Stomach (tissue), 9 donors: ENCODE results near the gene PGM5. TPM values are rescaled to one million over a fixed set of nuclear protein-coding genes. Genes with fewer than 3 reads are reported as not detected.

ENCODE experiments used
- DNase-seq, 2 donors: peaks; one replicate each; pipeline versions ENCODE4 v3.0.0 to v3.0.0-alpha.2; 2013 to 2019
- H3K27ac ChIP-seq, 5 donors: fragments of 200-600 bp in 4 of 5; sonication (generic) in 4 of 5; one replicate each; pipeline ENCODE4 v1.5.1; 2013 to 2019; ENCODE audit warnings: mild to moderate bottlenecking in 1 of 5, moderate library complexity in 1 of 5
- H3K27me3 ChIP-seq, 3 donors: fragments of 200-600 bp; sonication (generic); one replicate each; pipeline ENCODE4 v1.5.1; 2017 to 2019; ENCODE audit warnings: mixed run types in 1 of 3
- H3K36me3 ChIP-seq, 4 donors: fragments of 200-600 bp; sonication (generic); 1 replicate in 3 of 4; 2 replicates in 1 of 4; pipeline ENCODE4 v1.5.1; 2016 to 2019
- H3K4me1 ChIP-seq, 4 donors: fragments of 200-600 bp; sonication (generic); one replicate each; pipeline ENCODE4 v1.5.1; 2016 to 2019
- H3K4me3 ChIP-seq, 4 donors: fragments of 200-600 bp; sonication (generic) in 3 of 4; one replicate each; pipeline ENCODE4 v1.5.1; 2016 to 2019; ENCODE audit warnings: mild to moderate bottlenecking in 1 of 4
- H3K9me3 ChIP-seq, 4 donors: fragments of 200-600 bp; sonication (generic); one replicate each; pipeline ENCODE4 v1.5.1; 2016 to 2019
- CTCF ChIP-seq, 7 experiments: fragments of 450-650 bp in 4 of 7; fragments of 200-600 bp in 3 of 7; sonication (generic) in 3 of 7; IDR thresholded peaks; one replicate each; pipeline ENCODE4 v1.5.1; 2016 to 2019; ENCODE audit warnings: antibody characterized with exemption in 7 of 7, control low read depth in 2 of 7, mild to moderate bottlenecking in 1 of 7
- EP300 ChIP-seq: sonication (generic); formaldehyde crosslinking; IDR thresholded peaks from one replicate; pipeline ENCODE4 v1.6.1; 2017; ENCODE audit warnings: antibody characterized with exemption
- POLR2A ChIP-seq, 4 donors: fragments of 450-650 bp; IDR thresholded peaks; one replicate each; pipeline ENCODE4 v1.6.1; 2016; ENCODE audit warnings: antibody characterized with exemption in 4 of 4, control low read depth in 2 of 4, mild to moderate bottlenecking in 1 of 4, moderate library complexity in 1 of 4
- POLR2AphosphoS5 ChIP-seq, 3 donors: sonication (generic); formaldehyde crosslinking; IDR thresholded peaks; one replicate each; pipeline ENCODE4 v1.6.1; 2016; ENCODE audit warnings: antibody characterized with exemption in 3 of 3
- WGBS, 5 donors: extraction: QIAGEN DNeasy Blood & Tissue Kit in 3 of 5; methylation state at CpG; one replicate each; pipeline versions ENCODE4 v1.1.5 to v1.1.7; 2013 to 2018; 5-methylcytosine and 5-hydroxymethylcytosine counted together
- intact Hi-C: fragments of 100-400 bp; cut with DNase I; formaldehyde crosslinking; loops from one replicate; pipeline ENCODE4 v1.15.1; 2023; ENCODE audit warnings: low total_unique reads
- polyA plus RNA-seq, 3 donors: library from polyadenylated mRNA; stranded (reverse); fragments of 200-250 nt; gene quantifications; one replicate each; pipeline ENCODE4 v1.2.3, GENCODE V29; 2013
- total RNA-seq, 5 donors: library from RNA; depleted of rRNA; stranded (reverse); fragments of >200 nt; gene quantifications; one replicate each; pipeline versions ENCODE4 v1.1.0 to v1.2.3, GENCODE V29; 2014 to 2016
- donor health status: healthy with polysubstance abuse.
- donor health status: Bipolar disorder and iron deficiency.
- donor health status: healthy.

The PGM5 gene
- total and polyA plus RNA-seq, 8 donors = 10.6 to 145 (median 62.2) TPM

GRCh38 chr9:68540712-68541535, 184.5 kb downstream of the PGM5 start, which contains the start of gene TMEM252:
TMEM252 (minus strand) TSS chr9:68540883; CDS start chr9:68540814, 69 bp downstream.
- peaks cover 11 to 30% (median 19%) of the 10 kb centered on the region in 4 donors for H3K4me1 ChIP-seq
- intact Hi-C loops = no loop called here
- peak within 1 kb of the TSS in 3 of 5 donors; percentile 30 to 53 (median 41) for H3K27ac ChIP-seq
- H3K9me3 ChIP-seq = no peaks in the 10 kb centered on the region
- no peaks in the 10 kb centered on the region for H3K27me3 ChIP-seq
- peak in 1 of 2 donors; percentile 35 for DNase-seq
- WGBS, 5 donors = 20 to 26% (median 24%) methylated on average over 8 of the region's 8 CpGs
- no peaks in the 10 kb centered on the region for H3K36me3 ChIP-seq
- no peak within 1 kb of the TSS for H3K4me3 ChIP-seq
- TF ChIP-seq EP300 (no peak), CTCF (IDR thresholded peaks at IDR 0.05) (no peak), POLR2A (IDR thresholded peaks at IDR 0.05) (no peak), POLR2AphosphoS5 (IDR thresholded peaks at IDR 0.05) (no peak)

GRCh38 chr9:68541568-68541967, 185.2 kb downstream of the PGM5 start:
- H3K4me1 ChIP-seq = peaks cover 11 to 34% (median 22%) of the 10 kb centered on the region in 4 donors
- H3K36me3 ChIP-seq = no peaks in the 10 kb centered on the region
- no peaks in the 10 kb centered on the region for H3K9me3 ChIP-seq
- no peak for DNase-seq
- peak overlapping the region in 3 of 5 donors; percentile 30 to 53 (median 41) for H3K27ac ChIP-seq
- H3K4me3 ChIP-seq = no peak overlapping the region
- no peaks in the 10 kb centered on the region for H3K27me3 ChIP-seq
- no peak for TF ChIP-seq POLR2AphosphoS5 (IDR thresholded peaks at IDR 0.05)
- no peak for TF ChIP-seq CTCF (IDR thresholded peaks at IDR 0.05)
- no peak for TF ChIP-seq EP300
- no peak for TF ChIP-seq POLR2A (IDR thresholded peaks at IDR 0.05)
- intact Hi-C loops = no loop called here
- WGBS, 5 donors = 15 to 37% (median 23%) methylated on average over 2 of the region's 2 CpGs

- Histone ChIP-seq H3K27ac (peak overlapping the region in 1 of 5 donors; percentile 84), H3K4me3 (no peak overlapping the region), H3K9me3 (no peaks in the 10 kb centered on the region), H3K4me1 (peaks cover 11 to 30% (median 21%) of the 10 kb centered on the region in 4 donors), H3K36me3 (no peaks in the 10 kb centered on the region), H3K27me3 (no peaks in the 10 kb centered on the region)
- WGBS, 5 donors = 86 to 95% (median 91%) methylated on average over 3 of the region's 3 CpGs
- TF ChIP-seq EP300 (no peak), POLR2A (IDR thresholded peaks at IDR 0.05) (no peak), POLR2AphosphoS5 (IDR thresholded peaks at IDR 0.05) (no peak), CTCF (IDR thresholded peaks at IDR 0.05) (no peak)
- intact Hi-C loops = no loop called here
- no peak for DNase-seq
These were observed 188.8 kb downstream of the PGM5 start for GRCh38 chr9:68545033-68545705.

- peak overlapping the region in 4 of 5 donors; percentile 11 to 84 (median 44) for H3K27ac ChIP-seq
- intact Hi-C loops = no loop called here
- no peaks in the 10 kb centered on the region for H3K27me3 ChIP-seq
- peaks cover 7 to 30% (median 12%) of the 10 kb centered on the region in 4 donors for H3K4me1 ChIP-seq
- no peaks in the 10 kb centered on the region for H3K9me3 ChIP-seq
- H3K36me3 ChIP-seq = no peaks in the 10 kb centered on the region
- DNase-seq = peak in 1 of 2 donors; percentile 41
- TF ChIP-seq EP300 (no peak), CTCF (IDR thresholded peaks at IDR 0.05) (no peak), POLR2A (IDR thresholded peaks at IDR 0.05) (no peak), POLR2AphosphoS5 (IDR thresholded peaks at IDR 0.05) (no peak)
- H3K4me3 ChIP-seq = no peak overlapping the region
- WGBS, 5 donors = 44 to 54% (median 50%) methylated on average over 6 of the region's 6 CpGs
These were observed 190.4 kb downstream of the PGM5 start for GRCh38 chr9:68546596-68547390.
